ENCODE results near the gene DPH7.
"Not testable (repeated sequence)": the region's sequence is repeated elsewhere in the genome, so short reads cannot be mapped to it uniquely, and the experiment has no call there.

DNA sequence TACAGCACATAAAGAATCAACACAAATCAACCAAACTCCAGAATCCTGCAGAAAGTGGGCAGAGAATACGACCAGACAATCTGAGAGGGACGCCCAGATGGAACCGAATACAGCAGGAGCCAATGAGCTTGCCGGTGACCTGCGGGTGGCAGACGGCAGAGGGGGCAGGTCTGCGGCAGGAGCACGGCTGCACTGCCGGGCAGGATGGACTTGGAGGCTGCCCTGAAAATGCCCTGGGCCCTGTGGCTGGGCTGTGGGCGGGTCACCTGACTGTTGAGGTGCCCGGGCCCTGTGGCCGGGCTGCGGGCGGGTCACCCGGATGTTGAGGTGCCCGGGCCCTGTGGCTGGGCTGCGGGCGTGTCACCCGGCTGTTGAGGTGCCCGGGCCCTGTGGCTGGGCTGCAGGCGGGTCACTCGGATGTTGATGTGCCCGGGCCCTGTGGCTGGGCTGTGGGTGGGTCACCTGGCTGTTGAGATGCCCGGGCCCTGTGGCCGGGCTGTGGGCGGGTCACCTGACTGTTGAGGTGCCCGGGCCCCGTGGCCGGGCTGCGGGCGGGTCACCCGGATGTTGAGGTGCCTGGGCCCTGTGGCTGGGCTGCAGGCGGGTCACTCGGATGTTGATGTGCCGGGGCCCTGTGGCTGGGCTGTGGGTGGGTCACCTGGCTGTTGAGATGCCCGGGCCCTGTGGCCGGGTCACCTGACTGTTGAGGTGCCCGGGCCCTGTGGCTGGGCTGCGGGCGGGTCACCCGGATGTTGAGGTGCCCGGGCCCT lies 64.7 kb downstream of the DPH7 start:
- not testable (repeated sequence) for TF ChIP-seq POLR2A (IDR thresholded peaks at IDR 0.05)
- TF ChIP-seq, protein P1, sequence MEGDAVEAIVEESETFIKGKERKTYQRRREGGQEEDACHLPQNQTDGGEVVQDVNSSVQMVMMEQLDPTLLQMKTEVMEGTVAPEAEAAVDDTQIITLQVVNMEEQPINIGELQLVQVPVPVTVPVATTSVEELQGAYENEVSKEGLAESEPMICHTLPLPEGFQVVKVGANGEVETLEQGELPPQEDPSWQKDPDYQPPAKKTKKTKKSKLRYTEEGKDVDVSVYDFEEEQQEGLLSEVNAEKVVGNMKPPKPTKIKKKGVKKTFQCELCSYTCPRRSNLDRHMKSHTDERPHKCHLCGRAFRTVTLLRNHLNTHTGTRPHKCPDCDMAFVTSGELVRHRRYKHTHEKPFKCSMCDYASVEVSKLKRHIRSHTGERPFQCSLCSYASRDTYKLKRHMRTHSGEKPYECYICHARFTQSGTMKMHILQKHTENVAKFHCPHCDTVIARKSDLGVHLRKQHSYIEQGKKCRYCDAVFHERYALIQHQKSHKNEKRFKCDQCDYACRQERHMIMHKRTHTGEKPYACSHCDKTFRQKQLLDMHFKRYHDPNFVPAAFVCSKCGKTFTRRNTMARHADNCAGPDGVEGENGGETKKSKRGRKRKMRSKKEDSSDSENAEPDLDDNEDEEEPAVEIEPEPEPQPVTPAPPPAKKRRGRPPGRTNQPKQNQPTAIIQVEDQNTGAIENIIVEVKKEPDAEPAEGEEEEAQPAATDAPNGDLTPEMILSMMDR (IDR thresholded peaks at IDR 0.05) = not testable (repeated sequence)
